ENCODE measurements around the gene LRWD1.
"Not testable (repeated sequence)": the region's sequence is repeated elsewhere in the genome, so short reads cannot be mapped to it uniquely, and the experiment has no call there.

LRWD1 gene

GRCh38 chr7:102510575-102510974 lies 45.8 kb downstream of the LRWD1 start:
- H3K4me1 ChIP-seq (ENCODE audit: insufficient read depth, low read length); H3K27ac ChIP-seq (ENCODE audit: low read depth, low read length); H3K4me3 ChIP-seq (ENCODE audit: low read length); H3K36me3 ChIP-seq (ENCODE audit: insufficient read depth, low read length); H3K9me3 ChIP-seq (ENCODE audit: insufficient read depth, low read depth, low read length); H3K27me3 ChIP-seq (ENCODE audit: insufficient read depth, low read length); H3K9ac ChIP-seq (ENCODE audit: low read depth, low read length): not testable (repeated sequence)
- 86% methylated on average over 5 of the region's 8 CpGs for WGBS

- not testable (repeated sequence) for H3K4me1 ChIP-seq (ENCODE audit: insufficient read depth, low read length); H3K9me3 ChIP-seq (ENCODE audit: insufficient read depth, low read depth, low read length); H3K36me3 ChIP-seq (ENCODE audit: insufficient read depth, low read length); H3K9ac ChIP-seq (ENCODE audit: low read depth, low read length); H3K27ac ChIP-seq (ENCODE audit: low read depth, low read length); H3K27me3 ChIP-seq (ENCODE audit: insufficient read depth, low read length); H3K4me3 ChIP-seq (ENCODE audit: low read length)
- WGBS, result no CpG with 5 or more reads among the region's 30 CpGs
Observed at GRCh38 chr7:102511860-102512522, 47.2 kb downstream of the LRWD1 start.

- not testable (repeated sequence) for H3K27ac ChIP-seq (ENCODE audit: low read depth, low read length); H3K9ac ChIP-seq (ENCODE audit: low read depth, low read length); H3K36me3 ChIP-seq (ENCODE audit: insufficient read depth, low read length); H3K27me3 ChIP-seq (ENCODE audit: insufficient read depth, low read length); H3K4me1 ChIP-seq (ENCODE audit: insufficient read depth, low read length); H3K9me3 ChIP-seq (ENCODE audit: insufficient read depth, low read depth, low read length)
- H3K4me3 ChIP-seq (ENCODE audit: low read length), result peak overlapping the region; percentile 27; the same call in 1 of the 2 replicates
- 25% methylated on average over 2 of the region's 5 CpGs for WGBS
Observed at GRCh38 chr7:102512642-102513221, 47.9 kb downstream of the LRWD1 start.

- H3K4me1 ChIP-seq (ENCODE audit: insufficient read depth, low read length); H3K27me3 ChIP-seq (ENCODE audit: insufficient read depth, low read length); H3K36me3 ChIP-seq (ENCODE audit: insufficient read depth, low read length); H3K9me3 ChIP-seq (ENCODE audit: insufficient read depth, low read depth, low read length); H3K4me3 ChIP-seq (ENCODE audit: low read length); H3K27ac ChIP-seq (ENCODE audit: low read depth, low read length); H3K9ac ChIP-seq (ENCODE audit: low read depth, low read length): not testable (repeated sequence)
- WGBS, result no CpG with 5 or more reads among the region's 15 CpGs
Observed at GRCh38 chr7:102514881-102515721, 50.3 kb downstream of the LRWD1 start.

GRCh38 chr7:102515889-102516288 lies 51.1 kb downstream of the LRWD1 start:
- H3K9ac ChIP-seq (ENCODE audit: low read depth, low read length); H3K27me3 ChIP-seq (ENCODE audit: insufficient read depth, low read length); H3K4me1 ChIP-seq (ENCODE audit: insufficient read depth, low read length); H3K4me3 ChIP-seq (ENCODE audit: low read length); H3K36me3 ChIP-seq (ENCODE audit: insufficient read depth, low read length); H3K27ac ChIP-seq (ENCODE audit: low read depth, low read length); H3K9me3 ChIP-seq (ENCODE audit: insufficient read depth, low read depth, low read length): not testable (repeated sequence)
- WGBS, result no CpG with 5 or more reads among the region's 3 CpGs

- not testable (repeated sequence) for H3K36me3 ChIP-seq (ENCODE audit: insufficient read depth, low read length); H3K27me3 ChIP-seq (ENCODE audit: insufficient read depth, low read length); H3K9ac ChIP-seq (ENCODE audit: low read depth, low read length); H3K27ac ChIP-seq (ENCODE audit: low read depth, low read length); H3K4me1 ChIP-seq (ENCODE audit: insufficient read depth, low read length); H3K4me3 ChIP-seq (ENCODE audit: low read length); H3K9me3 ChIP-seq (ENCODE audit: insufficient read depth, low read depth, low read length)
- WGBS, result no CpG with 5 or more reads among the region's 10 CpGs
Observed at GRCh38 chr7:102516951-102517350, 52.2 kb downstream of the LRWD1 start.

- not testable (repeated sequence) for H3K4me1 ChIP-seq (ENCODE audit: insufficient read depth, low read length)
Observed at GRCh38 chr7:102517550-102518147, 52.9 kb downstream of the LRWD1 start, which contains the start of gene RASA4B. Gene RASA4B, minus strand, starts transcription at chr7:102517777. Its CDS starts 67 bp downstream, at chr7:102517710.

GRCh38 chr7:102520797-102521196 lies 56.0 kb downstream of the LRWD1 start:
- H3K36me3 ChIP-seq (ENCODE audit: insufficient read depth, low read length); H3K9ac ChIP-seq (ENCODE audit: low read depth, low read length); H3K4me1 ChIP-seq (ENCODE audit: insufficient read depth, low read length); H3K9me3 ChIP-seq (ENCODE audit: insufficient read depth, low read depth, low read length); H3K27me3 ChIP-seq (ENCODE audit: insufficient read depth, low read length); H3K27ac ChIP-seq (ENCODE audit: low read depth, low read length); H3K4me3 ChIP-seq (ENCODE audit: low read length): not testable (repeated sequence)
- WGBS, result no CpG with 5 or more reads among the region's 5 CpGs

More at GRCh38 chr7:102517550-102518147, 52.9 kb downstream of the LRWD1 start, which contains the start of gene RASA4B:
- H3K27ac ChIP-seq (ENCODE audit: low read depth, low read length); H3K4me3 ChIP-seq (ENCODE audit: low read length); H3K9me3 ChIP-seq (ENCODE audit: insufficient read depth, low read depth, low read length); H3K36me3 ChIP-seq (ENCODE audit: insufficient read depth, low read length); H3K9ac ChIP-seq (ENCODE audit: low read depth, low read length); H3K27me3 ChIP-seq (ENCODE audit: insufficient read depth, low read length): not testable (repeated sequence)
- WGBS, result no CpG with 5 or more reads among the region's 61 CpGs

All from HUES64 (cell line).